Measurements from ENCODE around the gene MICAL2. TPM values are rescaled to one million over a fixed set of nuclear protein-coding genes. Genes with fewer than 3 reads are reported as not detected.
A peak's percentile ranks its signal among the peaks of the same experiment; 100 is the strongest.

Gene MICAL2
- total and polyA plus RNA-seq, 2 of the 8 experiments (the other 6 are each of a cell fraction or from before 2014, with no cell fraction given) = 1.3 to 4.1 TPM

- no peak overlapping the region for H3K4ac ChIP-seq (replicated peaks; ENCODE audit: insufficient read length, low read depth, low read length)
- H3K79me1 ChIP-seq (ENCODE audit: low read depth, low read length) = no peaks in the 10 kb centered on the region
- FAIRE-seq (no peak), DNase-seq (ENCODE audit: low read depth in 1 of 2, low spot score in 2 of 2) (no peak)
- no peak overlapping the region for H4K8ac ChIP-seq (ENCODE audit: extremely low read depth, insufficient read depth, low read length)
- no peak overlapping the region for H3K4me3 ChIP-seq (ENCODE audit: extremely low read depth in 1 of 4, insufficient read depth in 2 of 4, low read depth in 3 of 4, low read length in 4 of 4)
- H2BK20ac ChIP-seq (ENCODE audit: low read length) = no peak overlapping the region
- H3K9me3 ChIP-seq (ENCODE audit: insufficient read depth in 2 of 2, low read depth in 1 of 2, low read length in 1 of 2) = no peaks in the 10 kb centered on the region
- no peak overlapping the region for H3K27ac ChIP-seq (ENCODE audit: low read depth, low read length)
- no peak overlapping the region for H2BK12ac ChIP-seq (ENCODE audit: low read depth, low read length)
- H3K23me2 ChIP-seq (ENCODE audit: low read depth, low read length) = no peaks in the 10 kb centered on the region
- CTCF ChIA-PET (ENCODE audit: partially characterized antibody) = interaction anchor here (0.8 to 3.6 kb wide), 10 partner anchors 8 to 185 kb away, joined by 3 to 37 read pairs (median 4); no protein-coding TSS in a partner anchor
- POLR2A ChIA-PET (ENCODE audit: partially characterized antibody) = interaction anchor here (0.6 to 1.4 kb wide), 3 partner anchors 9 to 680 kb away, joined by 3 read pairs; no protein-coding TSS in a partner anchor
- H3K18ac ChIP-seq (ENCODE audit: extremely low read depth, low read length) = no peak overlapping the region; the same call in 1 of the 2 replicates
- peaks cover 0 to 1% (median 0%) of the 10 kb centered on the region in 4 experiments; a peak in 2 of 7 replicates for H3K27me3 ChIP-seq (replicated peaks in 1 of 4; ENCODE audit: control insufficient read depth in 3 of 4, extremely low read depth in 1 of 4, insufficient read depth in 3 of 4, low read length in 3 of 4)
- H2BK15ac ChIP-seq (ENCODE audit: low read length) = no peak overlapping the region
- H3K79me2 ChIP-seq (ENCODE audit: control insufficient read depth in 1 of 2, insufficient read depth in 2 of 2, low read length in 2 of 2) = no peaks in the 10 kb centered on the region
- no peak overlapping the region for H3K23ac ChIP-seq (ENCODE audit: insufficient read length)
- no peak overlapping the region for H2AK5ac ChIP-seq (ENCODE audit: low read depth, low read length)
- H4K20me1 ChIP-seq (replicated peaks in 1 of 2; ENCODE audit: control insufficient read depth in 1 of 2, insufficient read depth in 2 of 2, low read length in 2 of 2) = no peaks in the 10 kb centered on the region
- H3K9ac ChIP-seq (replicated peaks in 1 of 4; ENCODE audit: extremely low read depth in 1 of 4, low read depth in 3 of 4, low read length in 3 of 4) = no peak overlapping the region
- no peak overlapping the region for H2AFZ ChIP-seq (ENCODE audit: low read length)
- no peak overlapping the region for H2BK120ac ChIP-seq (replicated peaks; ENCODE audit: low read depth, low read length)
- WGBS, 2 experiments (ENCODE audit: extremely low coverage in 1 of 2, insufficient coverage in 1 of 2, insufficient read length in 1 of 2, insufficient replicate concordance in 2 of 2, low coverage in 1 of 2, low lambda C conversion rate in 2 of 2, missing lambda C conversion rate in 1 of 2) = 58% methylated on average over 5 of the region's 5 CpGs; no CpG with 5 or more reads in 1 of the 2 experiments
- no peak overlapping the region for H2BK5ac ChIP-seq (ENCODE audit: low read depth, low read length)
- no peak overlapping the region for H3K56ac ChIP-seq (replicated peaks; ENCODE audit: insufficient read length, low read depth, low read length)
- no peaks in the 10 kb centered on the region for H3K36me3 ChIP-seq (ENCODE audit: control insufficient read depth in 2 of 4, insufficient read depth in 4 of 4, low read length in 3 of 4)
- H4K91ac ChIP-seq (replicated peaks; ENCODE audit: insufficient read length, low read length) = no peak overlapping the region
- peaks cover 3 to 13% (median 9%) of the 10 kb centered on the region in 4 experiments for H3K4me1 ChIP-seq (replicated peaks in 1 of 4; ENCODE audit: control insufficient read depth in 3 of 4, insufficient read depth in 4 of 4, low read length in 3 of 4)
- no peak overlapping the region for H4K5ac ChIP-seq (ENCODE audit: insufficient read length, low read depth, low read length)
- H3K4me2 ChIP-seq (ENCODE audit: insufficient read depth in 1 of 2, low read depth in 2 of 2, low read length in 2 of 2) = peak overlapping the region; percentile 29 to 50; a peak in 2 of 4 replicates
- TF ChIP-seq BCL11A (IDR thresholded peaks at IDR 0.05; ENCODE audit: low read depth in 2 of 2, low read length in 2 of 2) = no peak
- TF ChIP-seq CHD1 (IDR thresholded peaks at IDR 0.05; ENCODE audit: low read depth, low read length) = no peak
- no peak for TF ChIP-seq CTCF (IDR thresholded peaks at IDR 0.05; ENCODE audit: control extremely low read depth in 1 of 3, insufficient read depth in 1 of 3, low read depth in 1 of 3, low read length in 3 of 3)
- TF ChIP-seq POLR2A (IDR thresholded peaks at IDR 0.05; ENCODE audit: control extremely low read depth in 1 of 2, low read depth in 2 of 2, low read length in 2 of 2) = no peak
- no peak for TF ChIP-seq TAF7 (optimal IDR thresholded peaks at IDR 0.05; ENCODE audit: borderline replicate concordance, low read depth, low read length)
- TF ChIP-seq BACH1 (IDR thresholded peaks at IDR 0.05; ENCODE audit: low read length) = no peak
- no peak for TF ChIP-seq BRCA1 (IDR thresholded peaks at IDR 0.05; ENCODE audit: low read depth, low read length)
- no peak overlapping the region for H3K14ac ChIP-seq (ENCODE audit: insufficient read length)
Observed at GRCh38 chr11:12102588-12103410, 7.6 kb upstream of the MICAL2 start.

Data from H1 (cell line).